ENCODE data around the gene CD164L2.
A peak's percentile ranks its signal among the peaks of the same experiment; 100 is the strongest.
"Not testable (repeated sequence)": the region's sequence is repeated elsewhere in the genome, so short reads cannot be mapped to it uniquely, and the experiment has no call there.

Gene CD164L2

DNA sequence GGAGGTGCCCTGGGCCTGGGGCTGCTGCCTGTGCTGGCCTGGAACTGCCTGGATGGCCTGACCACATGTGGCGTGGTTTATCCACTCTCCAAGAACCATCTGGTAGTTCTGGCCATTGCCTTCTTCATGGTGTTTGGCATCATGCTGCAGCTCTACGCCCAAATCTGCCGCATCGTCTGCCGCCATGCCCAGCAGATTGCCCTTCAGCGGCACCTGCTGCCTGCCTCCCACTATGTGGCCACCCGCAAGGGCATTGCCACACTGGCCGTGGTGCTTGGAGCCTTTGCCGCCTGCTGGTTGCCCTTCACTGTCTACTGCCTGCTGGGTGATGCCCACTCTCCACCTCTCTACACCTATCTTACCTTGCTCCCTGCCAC is 11.1 kb upstream of the CD164L2 start:
- DNase-seq (ENCODE audit: low read depth in 2 of 2) = no peak
- no peak overlapping the region for H3K4me3 ChIP-seq (replicated peaks in 1 of 2; ENCODE audit: low read depth in 2 of 2, low read length in 2 of 2)
- TF ChIP-seq, protein P1, sequence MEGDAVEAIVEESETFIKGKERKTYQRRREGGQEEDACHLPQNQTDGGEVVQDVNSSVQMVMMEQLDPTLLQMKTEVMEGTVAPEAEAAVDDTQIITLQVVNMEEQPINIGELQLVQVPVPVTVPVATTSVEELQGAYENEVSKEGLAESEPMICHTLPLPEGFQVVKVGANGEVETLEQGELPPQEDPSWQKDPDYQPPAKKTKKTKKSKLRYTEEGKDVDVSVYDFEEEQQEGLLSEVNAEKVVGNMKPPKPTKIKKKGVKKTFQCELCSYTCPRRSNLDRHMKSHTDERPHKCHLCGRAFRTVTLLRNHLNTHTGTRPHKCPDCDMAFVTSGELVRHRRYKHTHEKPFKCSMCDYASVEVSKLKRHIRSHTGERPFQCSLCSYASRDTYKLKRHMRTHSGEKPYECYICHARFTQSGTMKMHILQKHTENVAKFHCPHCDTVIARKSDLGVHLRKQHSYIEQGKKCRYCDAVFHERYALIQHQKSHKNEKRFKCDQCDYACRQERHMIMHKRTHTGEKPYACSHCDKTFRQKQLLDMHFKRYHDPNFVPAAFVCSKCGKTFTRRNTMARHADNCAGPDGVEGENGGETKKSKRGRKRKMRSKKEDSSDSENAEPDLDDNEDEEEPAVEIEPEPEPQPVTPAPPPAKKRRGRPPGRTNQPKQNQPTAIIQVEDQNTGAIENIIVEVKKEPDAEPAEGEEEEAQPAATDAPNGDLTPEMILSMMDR (IDR thresholded peaks at IDR 0.05; ENCODE audit: low read depth, low read length) = no peak

DNA sequence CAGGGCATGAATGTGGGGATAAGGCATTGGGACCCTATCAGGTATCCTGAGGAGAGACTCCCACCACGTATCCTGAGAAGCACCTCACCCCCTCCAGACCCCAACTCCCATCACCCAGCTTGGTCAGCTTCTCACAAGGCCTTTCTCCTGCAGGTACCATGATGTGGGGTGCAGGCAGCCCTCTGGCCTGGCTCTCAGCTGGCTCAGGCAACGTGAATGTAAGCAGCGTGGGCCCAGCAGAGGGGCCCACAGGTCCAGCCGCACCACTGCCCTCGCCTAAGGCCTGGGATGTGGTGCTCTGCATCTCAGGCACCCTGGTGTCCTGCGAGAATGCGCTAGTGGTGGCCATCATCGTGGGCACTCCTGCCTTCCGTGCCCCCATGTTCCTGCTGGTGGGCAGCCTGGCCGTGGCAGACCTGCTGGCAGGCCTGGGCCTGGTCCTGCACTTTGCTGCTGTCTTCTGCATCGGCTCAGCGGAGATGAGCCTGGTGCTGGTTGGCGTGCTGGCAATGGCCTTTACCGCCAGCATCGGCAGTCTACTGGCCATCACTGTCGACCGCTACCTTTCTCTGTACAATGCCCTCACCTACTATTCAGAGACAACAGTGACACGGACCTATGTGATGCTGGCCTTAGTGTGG is 10.6 kb upstream of the CD164L2 start:
- no peak for DNase-seq (ENCODE audit: low read depth in 2 of 2)
- H3K4me3 ChIP-seq (replicated peaks in 1 of 2; ENCODE audit: low read depth in 2 of 2, low read length in 2 of 2) = no peak overlapping the region
- TF ChIP-seq, protein P1 (IDR thresholded peaks at IDR 0.05; ENCODE audit: low read depth, low read length) = no peak

DNA sequence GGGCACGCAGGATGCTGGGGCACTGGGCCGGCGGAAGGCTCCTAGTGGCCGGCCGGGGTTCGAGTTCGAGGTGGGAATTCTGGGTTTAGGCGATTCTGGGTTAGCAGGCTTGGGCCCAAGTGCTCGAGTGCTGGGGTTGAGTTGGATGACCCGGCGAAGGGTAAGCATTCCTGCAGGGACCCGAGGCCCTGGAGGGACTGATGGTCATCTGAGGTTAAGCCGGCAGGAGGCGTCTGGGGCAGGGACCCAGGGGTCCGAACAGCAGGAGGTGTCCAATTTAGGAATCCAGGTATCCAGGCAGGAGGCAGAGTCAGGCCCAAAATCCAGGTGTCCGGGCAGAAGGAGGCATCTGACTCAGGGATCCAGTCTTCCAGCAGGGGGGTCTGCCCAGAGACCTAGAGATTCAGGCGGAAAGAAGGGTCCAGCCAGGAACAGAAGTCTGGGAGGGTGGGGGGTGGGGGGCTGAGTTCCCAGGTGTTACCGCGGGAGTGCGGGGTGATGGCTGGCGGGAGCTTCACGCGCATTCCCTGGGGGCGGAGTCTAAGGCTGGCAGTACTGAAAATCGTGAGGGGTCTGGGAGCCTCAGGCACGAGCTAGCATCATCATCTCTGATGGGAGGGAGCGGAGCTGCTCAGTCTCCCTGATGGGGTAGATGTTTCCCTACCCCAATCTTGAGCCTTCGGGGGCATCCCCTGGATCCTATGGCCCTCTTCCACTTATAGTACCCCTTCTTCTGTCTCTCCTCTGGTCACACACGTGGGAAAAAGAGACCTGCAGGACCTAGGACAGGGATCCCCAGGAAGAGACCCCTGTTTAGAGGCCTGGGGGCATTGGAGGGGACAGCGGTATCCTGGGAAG is 9.9 kb upstream of the CD164L2 start:
- TF ChIP-seq, protein P1 (IDR thresholded peaks at IDR 0.05; ENCODE audit: low read depth, low read length) = peak; percentile 35
- peak overlapping the region; percentile 67 to 70 for H3K4me3 ChIP-seq (replicated peaks in 1 of 2; ENCODE audit: low read depth in 2 of 2, low read length in 2 of 2)
- DNase-seq (ENCODE audit: low read depth in 2 of 2) = no peak

DNA sequence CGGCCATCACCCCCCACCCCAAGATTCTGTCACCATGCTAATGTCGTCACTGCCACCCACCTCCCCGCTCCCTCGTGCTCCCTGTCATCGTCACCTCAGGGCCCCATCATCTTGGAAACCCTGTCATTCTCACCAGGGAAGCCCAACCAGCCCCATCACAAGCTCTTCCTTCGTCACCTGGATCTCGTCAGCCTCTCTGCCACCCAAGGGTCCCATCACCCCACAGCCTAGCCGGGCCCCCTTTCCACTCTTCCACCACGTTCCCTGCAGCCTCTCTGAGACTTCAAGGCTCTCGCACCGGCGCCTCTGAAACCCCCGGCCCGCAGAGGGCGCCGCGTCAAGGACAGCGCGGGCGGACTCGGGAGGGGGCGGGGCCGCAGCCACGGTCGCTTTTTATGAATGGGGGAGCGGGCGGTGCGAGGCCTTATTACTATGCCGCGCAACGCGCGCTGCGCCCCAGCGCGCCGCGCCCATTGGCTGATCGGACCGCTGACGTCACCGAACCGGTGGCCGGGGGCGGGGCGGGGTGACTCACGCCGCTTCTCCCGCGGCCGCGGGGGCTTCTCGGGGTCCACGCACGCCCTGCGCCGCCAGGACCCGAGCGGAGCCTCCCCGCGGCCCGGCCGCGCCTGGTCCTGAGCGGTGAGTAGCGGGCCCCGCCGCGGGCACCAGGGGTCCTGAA is 9.1 kb upstream of the CD164L2 start, which contains the start of gene GPR3:
Gene GPR3 (plus strand): TSS at position 527 of the 682 bp plus-strand sequence. CDS start 1,177 bp downstream, outside the sequence.
- TF ChIP-seq, protein P1 (IDR thresholded peaks at IDR 0.05; ENCODE audit: low read depth, low read length) = peak; percentile 48
- peak; percentile 90 to 93 for DNase-seq (ENCODE audit: low read depth in 2 of 2)
- H3K4me3 ChIP-seq (replicated peaks in 1 of 2; ENCODE audit: low read depth in 2 of 2, low read length in 2 of 2) = peak within 1 kb of the TSS; percentile 67 to 70

DNA sequence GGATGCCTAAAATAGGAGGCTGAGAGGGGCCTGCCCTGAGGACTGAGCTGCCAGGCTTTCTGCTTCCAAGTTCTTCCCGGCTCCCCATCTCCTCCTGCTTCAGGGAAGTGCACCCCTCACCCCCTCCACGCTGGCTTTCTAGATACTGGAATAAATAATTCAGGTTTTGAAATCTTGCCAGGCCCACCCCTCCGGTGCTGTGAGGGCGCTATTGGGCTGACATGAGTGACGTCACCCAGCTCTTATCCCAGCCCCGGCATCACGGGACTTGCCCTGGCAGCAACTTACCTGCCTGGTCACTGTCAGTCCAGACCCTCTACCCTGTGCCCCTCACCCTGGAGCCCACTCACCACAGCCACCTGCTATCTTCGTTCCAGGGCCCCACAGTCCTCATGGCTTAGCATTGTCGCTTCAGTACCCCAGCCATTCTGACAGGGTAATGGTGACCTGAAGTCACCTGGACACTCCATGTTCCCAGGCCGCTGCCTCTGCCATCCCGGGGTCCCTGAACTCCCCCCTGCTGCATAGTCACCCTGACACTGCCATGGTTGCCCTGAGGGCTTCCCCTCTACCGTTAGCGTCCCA is 8.5 kb upstream of the CD164L2 start:
- peak; percentile 51 to 71 for DNase-seq (ENCODE audit: low read depth in 2 of 2)
- TF ChIP-seq, protein P1 (IDR thresholded peaks at IDR 0.05; ENCODE audit: low read depth, low read length) = peak; percentile 9
- peak overlapping the region in 1 of 2 donors; percentile 70 for H3K4me3 ChIP-seq (replicated peaks in 1 of 2; ENCODE audit: low read depth in 2 of 2, low read length in 2 of 2)

DNA sequence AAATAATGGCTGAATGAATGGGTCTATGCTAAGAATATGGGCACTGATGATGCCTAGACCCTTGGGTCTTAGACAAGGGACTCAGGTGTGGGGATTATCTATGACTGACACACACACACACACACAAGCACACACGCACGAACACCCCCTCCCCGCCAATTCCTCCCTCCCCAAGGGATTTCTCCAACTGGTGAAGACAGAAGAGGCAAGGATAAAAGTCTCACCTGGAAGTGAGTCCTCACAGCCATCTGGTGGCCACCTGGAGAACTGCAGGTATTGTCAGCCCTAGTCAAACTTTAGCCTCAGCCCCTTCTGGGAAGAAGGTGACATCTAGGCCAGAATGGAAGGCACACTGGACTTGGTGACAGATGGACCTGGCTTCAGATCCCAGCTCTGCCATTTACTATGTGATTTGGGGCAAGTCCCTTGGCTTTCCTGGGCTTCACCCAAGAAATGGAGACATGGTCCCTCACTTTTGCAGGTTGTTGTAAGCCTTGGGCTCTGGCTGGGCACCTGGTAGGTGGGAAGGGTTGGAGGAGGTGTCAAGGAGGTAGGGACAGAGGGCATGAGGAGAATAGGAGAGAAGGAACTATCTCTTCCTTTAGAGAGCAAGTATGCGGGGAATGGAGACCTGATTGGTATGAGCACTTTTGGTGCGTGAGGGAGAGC is 5.3 kb upstream of the CD164L2 start:
- TF ChIP-seq, protein P1 (IDR thresholded peaks at IDR 0.05; ENCODE audit: low read depth, low read length) = peak; percentile 92
- peak; percentile 51 to 57 for DNase-seq (ENCODE audit: low read depth in 2 of 2)

DNA sequence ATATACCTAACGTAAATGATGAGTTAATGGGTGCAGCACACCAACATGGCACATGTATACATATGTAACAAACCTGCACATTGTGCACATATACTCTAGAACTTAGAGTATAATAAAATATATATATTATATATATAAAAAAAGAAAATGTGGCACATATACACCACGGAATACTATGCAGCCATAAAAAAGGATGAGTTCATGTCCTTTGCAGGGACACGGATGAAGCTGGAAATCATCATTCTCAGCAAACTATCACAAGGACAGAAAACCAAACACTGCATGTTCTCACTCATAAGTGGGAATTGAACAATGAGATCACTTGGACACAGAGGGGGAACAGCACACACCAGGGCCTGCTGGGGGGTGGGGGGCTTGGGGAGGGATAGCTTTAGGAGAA is 1.7 kb upstream of the CD164L2 start:
- DNase-seq (ENCODE audit: low read depth in 2 of 2); H3K4me3 ChIP-seq (replicated peaks in 1 of 2; ENCODE audit: low read depth in 2 of 2, low read length in 2 of 2): not testable (repeated sequence)

More for the DNA sequence above, 5.3 kb upstream of the CD164L2 start:
- H3K4me3 ChIP-seq (replicated peaks in 1 of 2; ENCODE audit: low read depth in 2 of 2, low read length in 2 of 2) = no peak overlapping the region
